D721Med (cell line): ENCODE data around the gene TIMM17B.
"Not testable (repeated sequence)": the region's sequence is repeated elsewhere in the genome, so short reads cannot be mapped to it uniquely, and the experiment has no call there.

ENCODE experiments used
- DNase-seq: peaks from one replicate; pipeline ENCODE4 v3.0.0; 2011; ENCODE audit warnings: low spot score; ENCODE audit not compliant: insufficient read length
- FAIRE-seq: peaks from 2 replicates; lab custom pipeline; 2011; peaks lifted over from hg19 to GRCh38; lab: Jason Lieb, UNC
- CTCF ChIP-seq: IDR thresholded peaks from 2 replicates; pipeline ENCODE4 v1.5.1; 2012; ENCODE audit warnings: mild to moderate bottlenecking, control low read depth; ENCODE audit not compliant: insufficient read depth; ENCODE audit errors: missing control alignments

TIMM17B gene

GRCh38 chrX:48890296-48890925, 7.2 kb downstream of the TIMM17B start:
- no peak for TF ChIP-seq CTCF
- no peak for FAIRE-seq
- DNase-seq: no peak

- not testable (repeated sequence) for FAIRE-seq, DNase-seq
Observed at GRCh38 chrX:48886586-48886985, 11.0 kb downstream of the TIMM17B start.

GRCh38 chrX:48883729-48884128, 13.8 kb downstream of the TIMM17B start:
- DNase-seq (no peak), FAIRE-seq (no peak)
- no peak for TF ChIP-seq CTCF

GRCh38 chrX:48876944-48877343, 20.6 kb downstream of the TIMM17B start:
- not testable (repeated sequence) for DNase-seq, FAIRE-seq

GRCh38 chrX:48872017-48872416, 25.6 kb downstream of the TIMM17B start:
- FAIRE-seq, DNase-seq: not testable (repeated sequence)

GRCh38 chrX:48864210-48864609, 33.4 kb downstream of the TIMM17B start:
- FAIRE-seq: no peak
- TF ChIP-seq CTCF: no peak

GRCh38 chrX:48854898-48855297, 42.7 kb downstream of the TIMM17B start:
- FAIRE-seq: no peak
- TF ChIP-seq CTCF: peak; percentile 5
- DNase-seq: no peak

More at GRCh38 chrX:48864210-48864609, 33.4 kb downstream of the TIMM17B start:
- DNase-seq: no peak

GRCh38 chrX:48854121-48854804, 43.3 kb downstream of the TIMM17B start:
- DNase-seq, FAIRE-seq: not testable (repeated sequence)

- FAIRE-seq, DNase-seq: not testable (repeated sequence)
Observed at GRCh38 chrX:48853494-48853893, 44.1 kb downstream of the TIMM17B start.

- no peak for TF ChIP-seq CTCF
- FAIRE-seq (no peak), DNase-seq (no peak)
Observed at GRCh38 chrX:48852857-48853256, 44.7 kb downstream of the TIMM17B start.
